Measurements from ENCODE around the gene SLC35F2. TPM values are rescaled to one million over a fixed set of nuclear protein-coding genes. Genes with fewer than 3 reads are reported as not detected.

The SLC35F2 gene
- total and polyA plus RNA-seq, 2 of the 8 experiments (the other 6 are each of a cell fraction or from before 2014, with no cell fraction given) = 15.1 to 29.7 TPM

DNA sequence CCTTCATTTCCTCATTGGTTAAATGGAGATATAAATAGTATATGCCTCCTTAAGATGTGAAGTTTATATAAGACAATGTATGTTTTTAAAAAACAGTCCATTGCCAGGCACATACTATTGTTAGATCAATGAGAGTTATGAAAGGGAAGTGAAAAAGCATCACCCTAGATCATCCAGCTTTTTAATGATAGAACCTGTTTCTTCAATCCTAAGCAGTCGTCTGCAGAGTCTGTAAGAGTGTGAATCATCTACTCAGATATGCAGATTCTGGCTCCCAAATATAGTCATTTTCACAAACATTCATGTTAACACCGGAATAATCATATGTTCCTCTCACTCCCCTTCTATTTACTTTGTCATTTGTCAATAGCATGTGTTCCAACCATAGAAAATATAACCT lies 81.5 kb downstream of the SLC35F2 start:
- no peak overlapping the region for H3K23ac ChIP-seq (ENCODE audit: insufficient read length)
- H2BK20ac ChIP-seq (ENCODE audit: low read length) = no peak overlapping the region
- H2BK120ac ChIP-seq (replicated peaks; ENCODE audit: low read depth, low read length) = no peak overlapping the region
- no peak overlapping the region for H3K14ac ChIP-seq (ENCODE audit: insufficient read length)
- H3K23me2 ChIP-seq (ENCODE audit: low read depth, low read length) = no peaks in the 10 kb centered on the region
- no peak overlapping the region for H2BK5ac ChIP-seq (ENCODE audit: low read depth, low read length)
- no peak overlapping the region for H4K8ac ChIP-seq (ENCODE audit: extremely low read depth, insufficient read depth, low read length)
- H3K79me1 ChIP-seq (ENCODE audit: low read depth, low read length) = no peaks in the 10 kb centered on the region
- no peak overlapping the region for H2BK12ac ChIP-seq (ENCODE audit: low read depth, low read length)
- H3K18ac ChIP-seq (ENCODE audit: extremely low read depth, low read length) = no peak overlapping the region
- ChIA-PET CTCF (ENCODE audit: partially characterized antibody) (interaction anchor here (0.7 to 1.3 kb wide), 2 partner anchors 21 to 552 kb away, joined by 3 read pairs; no protein-coding TSS in a partner anchor), POLR2A (ENCODE audit: partially characterized antibody) (interaction anchor here (1.0 kb wide), 1 partner anchor 22 kb away, joined by 3 read pairs; no protein-coding TSS in a partner anchor)
- H4K91ac ChIP-seq (replicated peaks; ENCODE audit: insufficient read length, low read length) = no peak overlapping the region
- no peak overlapping the region for H3K9ac ChIP-seq (replicated peaks in 1 of 4; ENCODE audit: extremely low read depth in 1 of 4, low read depth in 3 of 4, low read length in 3 of 4)
- no peak overlapping the region for H2BK15ac ChIP-seq (ENCODE audit: low read length)
- H3K4me1 ChIP-seq (replicated peaks in 1 of 4; ENCODE audit: control insufficient read depth in 3 of 4, insufficient read depth in 4 of 4, low read length in 3 of 4) = no peaks in the 10 kb centered on the region
- no peak overlapping the region for H3K27ac ChIP-seq (ENCODE audit: low read depth, low read length)
- FAIRE-seq = no peak
- no peak overlapping the region for H3K4me2 ChIP-seq (ENCODE audit: insufficient read depth in 1 of 2, low read depth in 2 of 2, low read length in 2 of 2)
- no peak overlapping the region for H3K4me3 ChIP-seq (ENCODE audit: extremely low read depth in 1 of 4, insufficient read depth in 2 of 4, low read depth in 3 of 4, low read length in 4 of 4)
- no peaks in the 10 kb centered on the region for H3K79me2 ChIP-seq (ENCODE audit: control insufficient read depth in 1 of 2, insufficient read depth in 2 of 2, low read length in 2 of 2)
- 84% methylated on average over 2 of the region's 2 CpGs; no CpG with 5 or more reads in 1 of the 2 experiments for WGBS, 2 experiments (ENCODE audit: extremely low coverage in 1 of 2, insufficient coverage in 1 of 2, insufficient read length in 1 of 2, insufficient replicate concordance in 2 of 2, low coverage in 1 of 2, low lambda C conversion rate in 2 of 2, missing lambda C conversion rate in 1 of 2)
- no peaks in the 10 kb centered on the region for H4K20me1 ChIP-seq (replicated peaks in 1 of 2; ENCODE audit: control insufficient read depth in 1 of 2, insufficient read depth in 2 of 2, low read length in 2 of 2)
- no peaks in the 10 kb centered on the region for H3K27me3 ChIP-seq (replicated peaks in 1 of 4; ENCODE audit: control insufficient read depth in 3 of 4, extremely low read depth in 1 of 4, insufficient read depth in 3 of 4, low read length in 3 of 4)
- H3K4ac ChIP-seq (replicated peaks; ENCODE audit: insufficient read length, low read depth, low read length) = no peak overlapping the region
- H2AFZ ChIP-seq (ENCODE audit: low read length) = no peak overlapping the region
- DNase-seq (ENCODE audit: low read depth in 1 of 2, low spot score in 2 of 2) = no peak
- H3K56ac ChIP-seq (replicated peaks; ENCODE audit: insufficient read length, low read depth, low read length) = no peak overlapping the region
- H3K36me3 ChIP-seq (ENCODE audit: control insufficient read depth in 2 of 4, insufficient read depth in 4 of 4, low read length in 3 of 4) = no peaks in the 10 kb centered on the region
- H4K5ac ChIP-seq (ENCODE audit: insufficient read length, low read depth, low read length) = no peak overlapping the region
- H3K9me3 ChIP-seq (ENCODE audit: insufficient read depth in 2 of 2, low read depth in 1 of 2, low read length in 1 of 2) = no peaks in the 10 kb centered on the region
- H2AK5ac ChIP-seq (ENCODE audit: low read depth, low read length) = no peak overlapping the region
- TF ChIP-seq SUZ12 (IDR thresholded peaks at IDR 0.05; ENCODE audit: low read length) (no peak), RAD21 (IDR thresholded peaks at IDR 0.05 in 1 of 2, conservative IDR thresholded peaks at IDR 0.05 in 1 of 2; ENCODE audit: low read depth in 2 of 2, low read length in 2 of 2) (no peak), RBBP5 (IDR thresholded peaks at IDR 0.05; ENCODE audit: borderline replicate concordance, low read depth, low read length) (no peak), CBX5 (IDR thresholded peaks at IDR 0.05; ENCODE audit: low read depth, low read length) (no peak), EZH2 (IDR thresholded peaks at IDR 0.05; ENCODE audit: low read depth, low read length, severe bottlenecking) (no peak), BCL11A (IDR thresholded peaks at IDR 0.05; ENCODE audit: low read depth in 2 of 2, low read length in 2 of 2) (no peak), CREB1 (IDR thresholded peaks at IDR 0.05) (no peak), E2F6 (IDR thresholded peaks at IDR 0.05) (no peak), TBP (IDR thresholded peaks at IDR 0.05; ENCODE audit: low read depth, low read length) (no peak), POLR2A (IDR thresholded peaks at IDR 0.05; ENCODE audit: control extremely low read depth in 1 of 2, low read depth in 2 of 2, low read length in 2 of 2) (no peak), GTF2F1 (IDR thresholded peaks at IDR 0.05; ENCODE audit: borderline replicate concordance, low read depth, low read length) (no peak)
- TF ChIP-seq, protein P1, sequence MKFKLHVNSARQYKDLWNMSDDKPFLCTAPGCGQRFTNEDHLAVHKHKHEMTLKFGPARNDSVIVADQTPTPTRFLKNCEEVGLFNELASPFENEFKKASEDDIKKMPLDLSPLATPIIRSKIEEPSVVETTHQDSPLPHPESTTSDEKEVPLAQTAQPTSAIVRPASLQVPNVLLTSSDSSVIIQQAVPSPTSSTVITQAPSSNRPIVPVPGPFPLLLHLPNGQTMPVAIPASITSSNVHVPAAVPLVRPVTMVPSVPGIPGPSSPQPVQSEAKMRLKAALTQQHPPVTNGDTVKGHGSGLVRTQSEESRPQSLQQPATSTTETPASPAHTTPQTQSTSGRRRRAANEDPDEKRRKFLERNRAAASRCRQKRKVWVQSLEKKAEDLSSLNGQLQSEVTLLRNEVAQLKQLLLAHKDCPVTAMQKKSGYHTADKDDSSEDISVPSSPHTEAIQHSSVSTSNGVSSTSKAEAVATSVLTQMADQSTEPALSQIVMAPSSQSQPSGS (IDR thresholded peaks at IDR 0.05; ENCODE audit: low read length) = no peak

Data from H1 (cell line).